Astrocyte (in vitro differentiated cells and primary cell): ENCODE results near the gene ATXN10. TPM values are rescaled to one million over a fixed set of nuclear protein-coding genes. Genes with fewer than 3 reads are reported as not detected.

Source experiments
- DNase-seq: peaks from one replicate; pipeline ENCODE4 v3.0.0-alpha.2; 2010; ENCODE audit warnings: low read depth
- FAIRE-seq: peaks from 2 replicates; lab custom pipeline; 2011; peaks lifted over from hg19 to GRCh38; lab: Jason Lieb, UNC
- H2AFZ ChIP-seq: 2 replicates; pipeline ENCODE4 v1.6.0; 2012; ENCODE audit warnings: low read depth, low read length, inconsistent platforms
- H3K27ac ChIP-seq: 2 replicates; pipeline ENCODE4 v1.5.1; 2011; ENCODE audit warnings: low read depth, low read length, inconsistent platforms
- H3K27me3 ChIP-seq: 2 replicates; pipeline ENCODE4 v1.6.0; 2011; ENCODE audit warnings: low read length, inconsistent platforms; ENCODE audit not compliant: insufficient read depth
- H3K36me3 ChIP-seq: 2 replicates; pipeline ENCODE4 v1.5.1; 2011; ENCODE audit warnings: low read length, inconsistent platforms; ENCODE audit not compliant: insufficient read depth
- H3K4me1 ChIP-seq: 2 replicates; pipeline ENCODE4 v1.5.1; 2011; ENCODE audit warnings: low read length, inconsistent platforms; ENCODE audit not compliant: insufficient read depth
- H3K4me2 ChIP-seq: 2 replicates; pipeline ENCODE4 v1.6.0; 2012; ENCODE audit warnings: low read length, inconsistent platforms
- H3K4me3 ChIP-seq: 2 replicates; pipeline ENCODE4 v1.5.1; 2011; ENCODE audit warnings: low read depth, mild to moderate bottlenecking, low read length, inconsistent platforms; ENCODE audit not compliant: insufficient read depth
- H3K79me2 ChIP-seq: 2 replicates; pipeline ENCODE4 v1.6.0; 2012; ENCODE audit warnings: mild to moderate bottlenecking, low read length, inconsistent platforms; ENCODE audit not compliant: insufficient read depth
- H3K9ac ChIP-seq: 2 replicates; pipeline ENCODE4 v1.6.0; 2012; ENCODE audit warnings: mild to moderate bottlenecking, low read length, inconsistent platforms
- H3K9me3 ChIP-seq: 2 replicates; pipeline ENCODE4 v1.5.1; 2012; ENCODE audit warnings: low read depth, mild to moderate bottlenecking, low read length, inconsistent platforms; ENCODE audit not compliant: insufficient read depth
- H4K20me1 ChIP-seq: 2 replicates; pipeline ENCODE4 v1.6.0; 2012; ENCODE audit warnings: low read length, inconsistent platforms; ENCODE audit not compliant: insufficient read depth
- H3K27ac Mint-ChIP-seq: one replicate; pipeline ENCODE4 v1.8.0; 2021; ENCODE audit warnings: mild to moderate bottlenecking, mixed read lengths; ENCODE audit not compliant: unreplicated experiment
- H3K27me3 Mint-ChIP-seq: one replicate; pipeline ENCODE4 v1.8.0; 2021; ENCODE audit warnings: low read depth, mixed read lengths; ENCODE audit not compliant: unreplicated experiment
- H3K36me3 Mint-ChIP-seq: one replicate; pipeline ENCODE4 v1.8.0; 2021; ENCODE audit warnings: low read depth, mixed read lengths; ENCODE audit not compliant: unreplicated experiment
- H3K4me1 Mint-ChIP-seq: one replicate; pipeline ENCODE4 v1.8.0; 2021; ENCODE audit warnings: low read depth, mixed read lengths; ENCODE audit not compliant: unreplicated experiment
- H3K4me3 Mint-ChIP-seq: one replicate; pipeline ENCODE4 v1.8.0; 2021; ENCODE audit warnings: mild to moderate bottlenecking, moderate library complexity, mixed read lengths; ENCODE audit not compliant: unreplicated experiment
- H3K9me3 Mint-ChIP-seq: one replicate; pipeline ENCODE4 v1.8.0; 2021; ENCODE audit warnings: mild to moderate bottlenecking, mixed read lengths; ENCODE audit not compliant: unreplicated experiment
- EZH2 ChIP-seq: IDR thresholded peaks from 2 replicates; pipeline ENCODE4 v1.6.1; 2012; ENCODE audit warnings: mild to moderate bottlenecking, low read length, inconsistent platforms; ENCODE audit not compliant: insufficient read depth
- total RNA-seq: library from RNA; stranded (reverse); gene quantifications from 2 replicates; pipeline ENCODE4 v1.2.1, GENCODE V29; 2021
- TF ChIP-seq, protein P1 (sequence below): IDR thresholded peaks from 2 replicates; pipeline ENCODE4 v1.5.1; 2011; ENCODE audit warnings: low read depth, mild to moderate bottlenecking, inconsistent platforms, low read length, moderate library complexity; ENCODE audit not compliant: insufficient read depth

The ATXN10 gene
- total RNA-seq, 1 donor from 2014 or later = 195 TPM

DNA sequence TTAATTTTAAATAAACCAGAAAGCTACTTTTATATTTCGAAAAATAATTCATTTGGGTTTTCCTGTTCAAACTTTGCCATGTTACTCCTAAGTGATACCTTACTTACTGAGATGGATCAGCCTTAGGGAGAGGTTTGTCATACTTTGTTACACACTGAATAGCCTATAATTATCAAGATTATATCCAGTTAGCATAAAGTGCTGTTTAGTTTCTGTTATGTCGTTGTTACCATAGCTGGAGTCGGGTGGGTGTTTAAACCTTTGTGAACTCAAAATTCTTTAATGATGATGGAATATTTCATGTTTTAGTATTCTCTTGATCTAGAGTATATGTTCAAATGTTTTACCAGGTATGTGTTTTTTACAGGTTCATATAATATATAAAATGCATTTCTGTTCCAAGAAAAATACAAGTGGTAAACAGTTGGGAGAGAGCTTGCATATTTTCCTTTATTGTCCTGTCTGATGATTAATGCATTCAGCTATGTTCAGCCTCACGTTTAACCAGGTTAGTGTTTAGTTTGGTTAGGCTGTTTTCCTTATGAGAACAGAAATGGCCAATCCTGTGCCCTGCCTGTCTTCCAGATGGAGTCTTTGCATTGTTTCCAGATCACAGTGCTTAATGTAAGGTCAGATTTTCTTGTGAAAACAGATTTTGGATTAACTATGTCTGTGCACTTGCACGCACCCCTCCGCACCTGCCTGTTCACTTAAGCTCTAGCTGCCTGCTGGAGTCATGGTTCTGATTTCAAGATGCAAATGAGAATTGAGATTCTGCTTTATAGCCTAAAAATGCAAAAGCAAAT lies 105.6 kb downstream of the ATXN10 start:
- no peaks in the 10 kb centered on the region for H3K27me3 Mint-ChIP-seq
- Histone ChIP-seq H3K27ac (peak overlapping the region; percentile 70), H4K20me1 (peaks cover 40% of the 10 kb centered on the region), H3K4me2 (peak overlapping the region; percentile 31), H3K4me1 (peaks cover 23% of the 10 kb centered on the region), H3K27me3 (no peaks in the 10 kb centered on the region), H3K4me3 (no peak overlapping the region), H3K79me2 (peaks cover 72% of the 10 kb centered on the region), H3K9me3 (no peaks in the 10 kb centered on the region), H3K9ac (peak overlapping the region; percentile 21), H3K36me3 (peaks cover 3% of the 10 kb centered on the region), H2AFZ (no peak overlapping the region)
- H3K4me1 Mint-ChIP-seq = peaks cover 17% of the 10 kb centered on the region
- H3K36me3 Mint-ChIP-seq = peaks cover 5% of the 10 kb centered on the region
- H3K9me3 Mint-ChIP-seq = no peaks in the 10 kb centered on the region
- peak; percentile 90 for DNase-seq
- H3K4me3 Mint-ChIP-seq = no peak overlapping the region
- peak overlapping the region; percentile 63 for H3K27ac Mint-ChIP-seq
- TF ChIP-seq EZH2 = no peak
- TF ChIP-seq, protein P1, sequence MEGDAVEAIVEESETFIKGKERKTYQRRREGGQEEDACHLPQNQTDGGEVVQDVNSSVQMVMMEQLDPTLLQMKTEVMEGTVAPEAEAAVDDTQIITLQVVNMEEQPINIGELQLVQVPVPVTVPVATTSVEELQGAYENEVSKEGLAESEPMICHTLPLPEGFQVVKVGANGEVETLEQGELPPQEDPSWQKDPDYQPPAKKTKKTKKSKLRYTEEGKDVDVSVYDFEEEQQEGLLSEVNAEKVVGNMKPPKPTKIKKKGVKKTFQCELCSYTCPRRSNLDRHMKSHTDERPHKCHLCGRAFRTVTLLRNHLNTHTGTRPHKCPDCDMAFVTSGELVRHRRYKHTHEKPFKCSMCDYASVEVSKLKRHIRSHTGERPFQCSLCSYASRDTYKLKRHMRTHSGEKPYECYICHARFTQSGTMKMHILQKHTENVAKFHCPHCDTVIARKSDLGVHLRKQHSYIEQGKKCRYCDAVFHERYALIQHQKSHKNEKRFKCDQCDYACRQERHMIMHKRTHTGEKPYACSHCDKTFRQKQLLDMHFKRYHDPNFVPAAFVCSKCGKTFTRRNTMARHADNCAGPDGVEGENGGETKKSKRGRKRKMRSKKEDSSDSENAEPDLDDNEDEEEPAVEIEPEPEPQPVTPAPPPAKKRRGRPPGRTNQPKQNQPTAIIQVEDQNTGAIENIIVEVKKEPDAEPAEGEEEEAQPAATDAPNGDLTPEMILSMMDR = no peak
- peak; percentile 82 for FAIRE-seq

DNA sequence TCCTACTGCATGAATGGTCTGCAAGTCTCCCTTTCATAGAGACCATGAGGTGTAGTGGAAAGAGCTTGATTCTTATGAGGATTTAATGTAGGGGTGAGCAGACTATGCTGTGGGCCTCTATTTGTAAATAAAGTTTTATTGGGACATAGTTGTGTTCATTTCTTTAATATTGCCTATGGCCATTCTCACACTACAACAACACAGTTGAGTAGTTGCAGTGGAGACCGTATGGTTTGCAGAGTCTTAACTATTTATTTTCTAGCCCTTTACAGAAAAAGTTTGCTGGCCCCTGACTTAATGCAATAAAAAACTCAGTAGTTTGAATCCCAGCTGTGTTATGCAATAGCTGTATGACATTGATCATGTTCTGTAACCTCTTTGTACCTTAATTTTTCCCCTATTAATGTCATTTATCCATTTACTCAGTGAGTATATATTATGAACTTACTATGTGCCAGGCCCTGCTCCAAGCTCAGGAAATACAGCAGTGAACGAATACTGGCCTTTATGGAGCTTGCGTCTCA lies 106.3 kb downstream of the ATXN10 start:
- Histone ChIP-seq H3K4me2 (peak overlapping the region; percentile 31), H3K4me1 (peaks cover 24% of the 10 kb centered on the region), H3K9ac (peak overlapping the region; percentile 21), H3K27me3 (no peaks in the 10 kb centered on the region), H3K4me3 (no peak overlapping the region), H3K9me3 (no peaks in the 10 kb centered on the region), H3K79me2 (peaks cover 72% of the 10 kb centered on the region), H3K36me3 (peaks cover 3% of the 10 kb centered on the region), H3K27ac (peak overlapping the region; percentile 70), H4K20me1 (peaks cover 37% of the 10 kb centered on the region), H2AFZ (no peak overlapping the region)
- peaks cover 3% of the 10 kb centered on the region for H3K36me3 Mint-ChIP-seq
- no peak overlapping the region for H3K27ac Mint-ChIP-seq
- FAIRE-seq (no peak), DNase-seq (no peak)
- H3K27me3 Mint-ChIP-seq = no peaks in the 10 kb centered on the region
- TF ChIP-seq, protein P1 = no peak
- no peak for TF ChIP-seq EZH2
- H3K4me3 Mint-ChIP-seq = no peak overlapping the region
- peaks cover 18% of the 10 kb centered on the region for H3K4me1 Mint-ChIP-seq
- no peaks in the 10 kb centered on the region for H3K9me3 Mint-ChIP-seq

DNA sequence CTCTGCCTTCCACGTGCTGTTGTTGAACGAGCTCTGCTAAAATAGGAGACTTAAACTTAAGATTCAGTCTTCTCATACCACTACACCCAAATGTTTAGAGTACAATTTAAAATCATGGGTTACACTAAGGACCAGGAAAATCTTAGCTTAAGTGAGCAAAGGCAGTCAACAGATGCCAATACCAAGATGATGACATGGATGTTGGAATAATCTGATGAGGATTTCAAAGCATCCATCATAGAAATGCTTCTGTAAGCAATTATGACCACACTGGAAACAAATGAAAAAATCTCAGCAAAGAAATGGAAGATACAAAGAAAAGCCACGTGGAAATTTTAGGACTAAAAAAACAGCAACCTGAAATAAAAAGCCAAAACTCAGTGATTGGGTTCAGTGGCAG lies 109.8 kb downstream of the ATXN10 start:
- Mint-ChIP-seq H3K36me3 (peaks cover 4% of the 10 kb centered on the region), H3K4me1 (peaks cover 36% of the 10 kb centered on the region), H3K27ac (no peak overlapping the region), H3K9me3 (no peaks in the 10 kb centered on the region), H3K4me3 (no peak overlapping the region), H3K27me3 (no peaks in the 10 kb centered on the region)
- Histone ChIP-seq H3K79me2 (peaks cover 68% of the 10 kb centered on the region), H3K27me3 (no peaks in the 10 kb centered on the region), H3K4me1 (peaks cover 46% of the 10 kb centered on the region), H4K20me1 (peaks cover 39% of the 10 kb centered on the region), H3K9me3 (no peaks in the 10 kb centered on the region), H3K27ac (peak overlapping the region; percentile 28), H3K9ac (no peak overlapping the region), H3K4me3 (no peak overlapping the region), H3K4me2 (no peak overlapping the region), H2AFZ (no peak overlapping the region), H3K36me3 (peaks cover 3% of the 10 kb centered on the region)
- TF ChIP-seq, protein P1 = no peak
- no peak for TF ChIP-seq EZH2
- DNase-seq = peak; percentile 42
- no peak for FAIRE-seq
